CD8-positive, alpha-beta memory T cell (primary cell): ENCODE data around the gene TDRD10. TPM values are rescaled to one million over a fixed set of nuclear protein-coding genes. Genes with fewer than 3 reads are reported as not detected.

Source experiments
- CTCF ChIA-PET: fragments of 350-600 bp; sonication (Branson Sonifier 250); formaldehyde crosslinking; loops from one replicate; lab custom pipeline; 2021; ENCODE audit warnings: antibody characterized with exemption; lab: Charles Lee
- POLR2A ChIA-PET: fragments of 350-600 bp; sonication (Branson Sonifier 250); formaldehyde crosslinking; loops from one replicate; lab custom pipeline; 2021; ENCODE audit warnings: antibody characterized with exemption; lab: Charles Lee
- DNase-seq, 5 donors: peaks; one replicate each; pipeline versions ENCODE4 v3.0.0 to v3.0.0-alpha.2; 2020 to 2022; ENCODE audit warnings: mixed read lengths in 1 of 5
- H3K27ac ChIP-seq: one replicate; pipeline ENCODE4 v1.7.0; 2013; ENCODE audit warnings: low read depth, mild to moderate bottlenecking, low read length, moderate library complexity
- H3K27me3 ChIP-seq: 2 replicates; pipeline ENCODE4 v1.7.0; 2013; ENCODE audit warnings: low read length, mild to moderate bottlenecking; ENCODE audit not compliant: insufficient read depth, poor library complexity, severe bottlenecking
- H3K36me3 ChIP-seq: 2 replicates; pipeline ENCODE4 v1.7.0; 2013; ENCODE audit warnings: mild to moderate bottlenecking, low read length, moderate library complexity; ENCODE audit not compliant: insufficient read depth
- H3K4me1 ChIP-seq: 2 replicates; pipeline ENCODE4 v1.7.0; 2013; ENCODE audit warnings: mild to moderate bottlenecking, low read length, moderate library complexity; ENCODE audit not compliant: insufficient read depth
- H3K4me3 ChIP-seq: 2 replicates; pipeline ENCODE4 v1.7.0; 2013; ENCODE audit warnings: mild to moderate bottlenecking, low read length
- H3K9me3 ChIP-seq: 2 replicates; pipeline ENCODE4 v1.7.0; 2013; ENCODE audit warnings: mild to moderate bottlenecking, low read length
- H3K27ac Mint-ChIP-seq, 8 donors: one replicate each; pipeline ENCODE4 v1.8.0; 2020 to 2021; ENCODE audit warnings: mixed read lengths in 8 of 8, mild to moderate bottlenecking in 6 of 8, inconsistent platforms in 3 of 8, moderate library complexity in 3 of 8
- H3K27me3 Mint-ChIP-seq, 2 donors: one replicate each; pipeline ENCODE4 v1.8.0; 2020 to 2021; ENCODE audit warnings: mixed read lengths in 2 of 2, mild to moderate bottlenecking in 1 of 2, moderate library complexity in 1 of 2
- H3K36me3 Mint-ChIP-seq, 3 donors: one replicate each; pipeline ENCODE4 v1.8.0; 2020 to 2021; ENCODE audit warnings: mixed read lengths in 3 of 3, inconsistent platforms in 1 of 3, mild to moderate bottlenecking in 1 of 3
- H3K4me1 Mint-ChIP-seq, 3 donors: one replicate each; pipeline ENCODE4 v1.8.0; 2020 to 2021; ENCODE audit warnings: mixed read lengths in 3 of 3, inconsistent platforms in 1 of 3, mild to moderate bottlenecking in 1 of 3
- H3K4me3 Mint-ChIP-seq, 7 donors: one replicate each; pipeline ENCODE4 v1.8.0; 2020 to 2021; ENCODE audit warnings: mixed read lengths in 7 of 7, mild to moderate bottlenecking in 6 of 7, moderate library complexity in 4 of 7, inconsistent platforms in 2 of 7
- H3K9me3 Mint-ChIP-seq, 5 donors: one replicate each; pipeline ENCODE4 v1.8.0; 2020 to 2022; ENCODE audit warnings: mixed read lengths in 5 of 5, mild to moderate bottlenecking in 3 of 5, moderate library complexity in 2 of 5, inconsistent platforms in 1 of 5
- polyA plus RNA-seq: library from polyadenylated mRNA; unstranded; fragments of 300-500 nt; fragmentation: Illumina TruSeq; gene quantifications from one replicate; pipeline ENCODE4 v1.2.3, GENCODE V29; 2021
- total RNA-seq, 2 experiments: library from RNA; stranded (reverse); gene quantifications; one replicate each; pipeline ENCODE4 v1.2.3, GENCODE V29; 2021

The TDRD10 gene
- total and polyA plus RNA-seq, 3 experiments from 2014 or later: not detected

GRCh38 chr1:154551474-154551873 is 49.5 kb downstream of the TDRD10 start:
- H3K4me1 ChIP-seq: peaks cover 9% of the 10 kb centered on the region
- H3K9me3 ChIP-seq: no peaks in the 10 kb centered on the region
- no peaks in the 10 kb centered on the region for H3K27me3 Mint-ChIP-seq
- H3K4me3 Mint-ChIP-seq: no peak overlapping the region
- no peaks in the 10 kb centered on the region for H3K9me3 Mint-ChIP-seq
- no peak overlapping the region for H3K27ac ChIP-seq
- H3K4me3 ChIP-seq: no peak overlapping the region
- DNase-seq: no peak
- CTCF ChIA-PET: interaction anchor here (1.5 kb wide), 1 partner anchor 8 kb away, joined by 4 read pairs; no protein-coding TSS in a partner anchor
- POLR2A ChIA-PET: no interaction called here
- H3K36me3 ChIP-seq: peaks cover 59% of the 10 kb centered on the region
- H3K27me3 ChIP-seq: no peaks in the 10 kb centered on the region
- peaks cover 9 to 81% (median 33%) of the 10 kb centered on the region in 3 donors for H3K36me3 Mint-ChIP-seq
- H3K4me1 Mint-ChIP-seq: peaks cover 23 to 52% (median 46%) of the 10 kb centered on the region in 3 donors
- H3K27ac Mint-ChIP-seq: no peak overlapping the region

- H3K36me3 Mint-ChIP-seq: peaks cover 9 to 82% (median 33%) of the 10 kb centered on the region in 3 donors
- Histone ChIP-seq H3K9me3 (no peaks in the 10 kb centered on the region), H3K4me1 (peaks cover 15% of the 10 kb centered on the region), H3K27me3 (no peaks in the 10 kb centered on the region), H3K36me3 (peaks cover 59% of the 10 kb centered on the region), H3K4me3 (no peak overlapping the region), H3K27ac (no peak overlapping the region)
- H3K27me3 Mint-ChIP-seq: no peaks in the 10 kb centered on the region
- CTCF ChIA-PET: no interaction called here
- H3K27ac Mint-ChIP-seq: peak overlapping the region in 2 of 8 donors; percentile 16 to 54
- peaks cover 28 to 57% (median 51%) of the 10 kb centered on the region in 3 donors for H3K4me1 Mint-ChIP-seq
- POLR2A ChIA-PET: no interaction called here
- no peak for DNase-seq
- H3K9me3 Mint-ChIP-seq: no peaks in the 10 kb centered on the region
- no peak overlapping the region for H3K4me3 Mint-ChIP-seq
These were observed 50.0 kb downstream of the TDRD10 start for GRCh38 chr1:154552036-154552435.

GRCh38 chr1:154553056-154554030 is 51.3 kb downstream of the TDRD10 start:
- H3K9me3 Mint-ChIP-seq: no peaks in the 10 kb centered on the region
- Histone ChIP-seq H3K4me1 (peaks cover 24% of the 10 kb centered on the region), H3K36me3 (peaks cover 59% of the 10 kb centered on the region), H3K27me3 (no peaks in the 10 kb centered on the region), H3K27ac (no peak overlapping the region), H3K4me3 (no peak overlapping the region), H3K9me3 (no peaks in the 10 kb centered on the region)
- peaks cover 9 to 87% (median 33%) of the 10 kb centered on the region in 3 donors for H3K36me3 Mint-ChIP-seq
- no peak for DNase-seq
- peak overlapping the region in 2 of 8 donors; percentile 3 to 55 for H3K27ac Mint-ChIP-seq
- POLR2A ChIA-PET: interaction anchor here (0.5 kb wide), 1 partner anchor 443 kb away, joined by 3 read pairs; no protein-coding TSS in a partner anchor
- no peaks in the 10 kb centered on the region for H3K27me3 Mint-ChIP-seq
- H3K4me3 Mint-ChIP-seq: no peak overlapping the region
- peaks cover 38 to 62% (median 55%) of the 10 kb centered on the region in 3 donors for H3K4me1 Mint-ChIP-seq
- CTCF ChIA-PET: interaction anchor here (0.7 kb wide), 1 partner anchor 10 kb away, joined by 3 read pairs; no protein-coding TSS in a partner anchor

GRCh38 chr1:154556422-154556821 is 54.4 kb downstream of the TDRD10 start:
- no peak for DNase-seq
- Mint-ChIP-seq H3K36me3 (peaks cover 4 to 63% (median 24%) of the 10 kb centered on the region in 3 donors), H3K4me3 (peak overlapping the region; percentile 32 to 95 (median 90)), H3K9me3 (no peaks in the 10 kb centered on the region), H3K27ac (peak overlapping the region in 7 of 8 donors; percentile 4 to 95 (median 86)), H3K27me3 (no peaks in the 10 kb centered on the region), H3K4me1 (peaks cover 36 to 53% (median 49%) of the 10 kb centered on the region in 3 donors)
- no peak overlapping the region for H3K27ac ChIP-seq
- H3K36me3 ChIP-seq: peaks cover 44% of the 10 kb centered on the region
- peaks cover 24% of the 10 kb centered on the region for H3K4me1 ChIP-seq
- H3K27me3 ChIP-seq: no peaks in the 10 kb centered on the region
- ChIA-PET POLR2A (no interaction called here), CTCF (interaction anchor here (1.0 kb wide), 1 partner anchor 10 kb away, joined by 3 read pairs; no protein-coding TSS in a partner anchor)
- H3K9me3 ChIP-seq: no peaks in the 10 kb centered on the region
- H3K4me3 ChIP-seq: no peak overlapping the region

GRCh38 chr1:154557248-154557938 is 55.4 kb downstream of the TDRD10 start:
- Mint-ChIP-seq H3K27me3 (peaks cover 0 to 2% of the 10 kb centered on the region in 2 donors), H3K36me3 (peaks cover 4 to 54% (median 19%) of the 10 kb centered on the region in 3 donors), H3K4me3 (peak overlapping the region; percentile 89 to 95 (median 91)), H3K4me1 (peaks cover 36 to 53% (median 49%) of the 10 kb centered on the region in 3 donors), H3K27ac (peak overlapping the region; percentile 86 to 96 (median 94)), H3K9me3 (no peaks in the 10 kb centered on the region)
- Histone ChIP-seq H3K27me3 (no peaks in the 10 kb centered on the region), H3K27ac (peak overlapping the region; percentile 60), H3K4me3 (peak overlapping the region; percentile 87), H3K9me3 (no peaks in the 10 kb centered on the region), H3K4me1 (peaks cover 24% of the 10 kb centered on the region), H3K36me3 (peaks cover 34% of the 10 kb centered on the region)
- POLR2A ChIA-PET: no interaction called here
- DNase-seq: no peak
- CTCF ChIA-PET: interaction anchor here (1.0 kb wide), 1 partner anchor 11 kb away, joined by 3 read pairs; no protein-coding TSS in a partner anchor

GRCh38 chr1:154557939-154558719 is 56.1 kb downstream of the TDRD10 start, which contains the start of gene UBE2Q1:
Gene UBE2Q1, minus strand, starts transcription at chr1:154558662. Its CDS starts 109 bp downstream, at chr1:154558553.
- peak; percentile 15 to 60 (median 24) for DNase-seq
- peaks cover 0 to 2% of the 10 kb centered on the region in 2 donors for H3K27me3 Mint-ChIP-seq
- POLR2A ChIA-PET: interaction anchor here (0.7 kb wide), 1 partner anchor 116 kb away, joined by 3 read pairs; no protein-coding TSS in a partner anchor

More at GRCh38 chr1:154557939-154558719, 56.1 kb downstream of the TDRD10 start, which contains the start of gene UBE2Q1:
- H3K27me3 ChIP-seq: no peaks in the 10 kb centered on the region
- peaks cover 24% of the 10 kb centered on the region for H3K4me1 ChIP-seq
- H3K4me3 ChIP-seq: peak within 1 kb of the TSS; percentile 87
- Mint-ChIP-seq H3K4me1 (peaks cover 36 to 53% (median 49%) of the 10 kb centered on the region in 3 donors), H3K27ac (peak within 1 kb of the TSS; percentile 86 to 96 (median 94)), H3K4me3 (peak within 1 kb of the TSS; percentile 90 to 96 (median 92)), H3K36me3 (peaks cover 4 to 46% (median 17%) of the 10 kb centered on the region in 3 donors), H3K9me3 (no peaks in the 10 kb centered on the region)
- CTCF ChIA-PET: no interaction called here
- H3K9me3 ChIP-seq: no peaks in the 10 kb centered on the region
- peaks cover 27% of the 10 kb centered on the region for H3K36me3 ChIP-seq
- peak within 1 kb of the TSS; percentile 65 for H3K27ac ChIP-seq
